Pancreas (tissue), 10 donors: ENCODE measurements around the gene RAD9A. TPM values are rescaled to one million over a fixed set of nuclear protein-coding genes. Genes with fewer than 3 reads are reported as not detected.

Experiments
- ATAC-seq, 4 donors: fragments of 200-7000 bp; cut with Tn5 transposase; one replicate each; pipeline versions ENCODE4 v1.8.0 to v1.9.1; 2020; ENCODE audit warnings: mild to moderate bottlenecking in 4 of 4, moderate library complexity in 4 of 4
- DNase-seq, 6 donors: peaks; one replicate each; pipeline ENCODE4 v3.0.0-alpha.2; 2020
- FAIRE-seq: peaks from 2 replicates; lab custom pipeline; 2012; peaks lifted over from hg19 to GRCh38; lab: Jason Lieb, UNC
- H3K27ac ChIP-seq, 4 donors: fragments of 200-600 bp; sonication (generic); 1 replicate in 3 of 4; 2 replicates in 1 of 4; pipeline versions ENCODE4 v1.5.0 to v1.8.0; 2020
- H3K27me3 ChIP-seq, 4 donors: fragments of 200-600 bp; one replicate each; pipeline ENCODE4 v1.8.0; 2021
- H3K36me3 ChIP-seq, 3 donors: fragments of 200-600 bp; sonication (generic) in 1 of 3; one replicate each; pipeline versions ENCODE4 v1.5.0 to v1.8.0; 2020 to 2021
- H3K4me1 ChIP-seq, 3 donors: fragments of 200-600 bp; one replicate each; pipeline ENCODE4 v1.8.0; 2021
- H3K4me3 ChIP-seq, 4 donors: fragments of 200-600 bp; sonication (generic) in 2 of 4; one replicate each; pipeline versions ENCODE4 v1.5.0 to v1.8.0; 2020 to 2021
- H3K9me3 ChIP-seq, 4 donors: fragments of 200-600 bp; one replicate each; pipeline ENCODE4 v1.8.0; 2021
- CTCF ChIP-seq, 4 donors: fragments of 200-600 bp; sonication (generic) in 3 of 4; IDR thresholded peaks; one replicate each; pipeline versions ENCODE4 v1.5.0 to v1.8.0; 2021; ENCODE audit warnings: antibody characterized with exemption in 4 of 4
- WGBS, 2 donors: extraction: QIAGEN DNeasy Blood & Tissue Kit; methylation state at CpG; one replicate each; pipeline ENCODE4 v1.1.7; 2013; 5-methylcytosine and 5-hydroxymethylcytosine counted together
- intact Hi-C, 3 donors: fragments of 100-400 bp; cut with DNase I; formaldehyde crosslinking; loops; one replicate each; pipeline versions ENCODE4 v1.11.1 to v1.14.2; 2022
- polyA plus RNA-seq, 2 donors: library from polyadenylated mRNA; stranded (reverse); fragments of 200-250 nt; gene quantifications; one replicate each; pipeline ENCODE4 v1.2.3, GENCODE V29; 2013
- total RNA-seq, 6 donors: library from RNA; stranded (reverse); fragmentation: NEBNext Ultra II Directional in 4 of 6; extraction: Animal tissue kit (Norgen Biotek cat#: 25700) in 4 of 6; gene quantifications; one replicate each; pipeline versions ENCODE4 v1.2.1 to v1.2.4, GENCODE V29; 2021 to 2023
- donor health status: healthy with polysubstance abuse.
- donor health status: DM: no; HTN: no; CAD: no; lungs with moderate emphysema.
- donor health status: DM: no; HTN: no; CAD: no.
- donor health status: control.
- donor health status: control.
- donor health status: Bipolar disorder and iron deficiency.
- donor health status: DM: yes; HTN: yes; CAD: no.
- donor health status: DM: no; HTN: no; CAD: no.
- donor health status: DM: no; HTN: no; CAD: no.
- donor health status: DM: yes; HTN: yes; CAD: no.

RAD9A gene
- total and polyA plus RNA-seq, 8 donors, result 9.4 to 45.2 (median 15.0) TPM

GRCh38 chr11:67355023-67355793 is 36.6 kb upstream of the RAD9A start:
- no peak for TF ChIP-seq CTCF (IDR thresholded peaks at IDR 0.05)
- Histone ChIP-seq H3K4me1 (peaks cover 9 to 51% (median 23%) of the 10 kb centered on the region in 3 donors), H3K27ac (peak overlapping the region; percentile 97 to 98 (median 98)), H3K27me3 (no peaks in the 10 kb centered on the region), H3K4me3 (no peak overlapping the region), H3K9me3 (no peaks in the 10 kb centered on the region), H3K36me3 (no peaks in the 10 kb centered on the region)
- 80 to 83% methylated on average over 10 to 11 of the region's 11 CpGs for WGBS, 2 donors
- FAIRE-seq, result no peak
- intact Hi-C loops, result no loop called here
- ATAC-seq, result no peak
- DNase-seq, result peak in 1 of 6 donors; percentile 59

GRCh38 chr11:67355794-67356386 is 35.9 kb upstream of the RAD9A start:
- peaks cover 7 to 48% (median 23%) of the 10 kb centered on the region in 3 donors for H3K4me1 ChIP-seq
- no peaks in the 10 kb centered on the region for H3K36me3 ChIP-seq
- no peak for DNase-seq
- no peak for ATAC-seq
- TF ChIP-seq CTCF (IDR thresholded peaks at IDR 0.05), result no peak
- H3K4me3 ChIP-seq, result no peak overlapping the region
- WGBS, 2 donors, result 60% methylated on average over 4 of the region's 4 CpGs
- FAIRE-seq, result no peak
- no peaks in the 10 kb centered on the region for H3K9me3 ChIP-seq
- peak overlapping the region; percentile 8 to 98 (median 97) for H3K27ac ChIP-seq
- no peaks in the 10 kb centered on the region for H3K27me3 ChIP-seq
- intact Hi-C loops, result no loop called here

GRCh38 chr11:67356387-67356863 is 35.4 kb upstream of the RAD9A start:
- no peaks in the 10 kb centered on the region for H3K27me3 ChIP-seq
- TF ChIP-seq CTCF (IDR thresholded peaks at IDR 0.05), result no peak
- no peaks in the 10 kb centered on the region for H3K36me3 ChIP-seq
- peak overlapping the region; percentile 8 to 98 (median 57) for H3K27ac ChIP-seq
- no peak for DNase-seq
- 23 to 35% methylated on average over 2 to 4 of the region's 4 CpGs for WGBS, 2 donors
- no peak for FAIRE-seq
- no peak for ATAC-seq
- H3K4me3 ChIP-seq, result no peak overlapping the region
- H3K9me3 ChIP-seq, result no peaks in the 10 kb centered on the region
- peaks cover 2 to 44% (median 18%) of the 10 kb centered on the region in 3 donors for H3K4me1 ChIP-seq
- intact Hi-C loops, result no loop called here

GRCh38 chr11:67356864-67357561 is 34.8 kb upstream of the RAD9A start:
- Histone ChIP-seq H3K9me3 (no peaks in the 10 kb centered on the region), H3K36me3 (no peaks in the 10 kb centered on the region), H3K4me3 (no peak overlapping the region), H3K27me3 (no peaks in the 10 kb centered on the region), H3K4me1 (peaks cover 0 to 38% (median 14%) of the 10 kb centered on the region in 3 donors), H3K27ac (peak overlapping the region in 3 of 4 donors; percentile 17 to 98 (median 97))
- FAIRE-seq (no peak), DNase-seq (peak; percentile 68 to 82 (median 75)), ATAC-seq (peak; percentile 15 to 42 (median 40))
- intact Hi-C loops, result no loop called here
- WGBS, 2 donors, result 28 to 41% methylated on average over 3 of the region's 3 CpGs
- peak; percentile 88 to 90 (median 89) for TF ChIP-seq CTCF (IDR thresholded peaks at IDR 0.05)
